Fibroblast of skin of abdomen (primary cell): ENCODE data around the gene C1QTNF8.

Experiments
- DNase-seq: peaks from one replicate; pipeline ENCODE4 v3.0.0-alpha.2; 2013

C1QTNF8 gene

GRCh38 chr16:1042866-1043265 lies 53.2 kb downstream of the C1QTNF8 start:
- DNase-seq: no peak

DNA sequence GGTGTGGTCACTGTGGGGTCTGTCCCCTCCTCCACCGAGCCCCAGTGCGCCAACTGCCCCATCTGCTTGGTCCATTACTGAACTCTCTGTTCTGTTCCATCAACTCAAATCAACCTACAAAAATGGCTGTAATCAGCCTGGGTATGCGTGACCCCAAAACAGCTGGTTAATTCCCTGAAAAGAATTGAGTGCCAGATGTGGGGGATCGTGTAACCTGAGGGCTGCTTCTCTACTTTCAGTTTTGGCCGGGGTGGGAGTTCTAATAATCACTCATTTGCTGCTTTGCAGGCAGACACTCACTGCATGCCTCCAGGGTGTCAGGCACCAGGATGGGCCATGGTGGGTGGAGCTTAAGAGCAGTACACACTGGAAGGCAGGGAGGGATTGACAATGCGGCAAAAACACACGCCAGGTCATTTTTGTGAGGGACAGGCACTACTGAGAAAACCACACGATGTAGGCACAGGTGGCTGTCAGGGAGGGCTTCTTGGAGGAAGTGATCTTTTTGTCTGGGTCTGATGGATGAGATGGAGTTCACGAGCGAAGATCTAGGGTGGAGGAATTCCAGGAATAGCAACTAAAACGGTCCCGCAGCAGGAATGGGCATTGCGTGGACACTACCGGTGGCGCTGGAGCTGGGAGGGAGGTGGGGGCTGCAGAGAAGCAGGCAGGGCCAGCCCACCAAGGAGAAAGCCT lies 53.8 kb downstream of the C1QTNF8 start:
- no peak for DNase-seq

- no peak for DNase-seq
Measured at GRCh38 chr16:1040346-1040745, 55.7 kb downstream of the C1QTNF8 start.

GRCh38 chr16:1039762-1040161 lies 56.3 kb downstream of the C1QTNF8 start:
- DNase-seq: no peak

- DNase-seq: no peak
Measured at GRCh38 chr16:1038932-1039331, 57.1 kb downstream of the C1QTNF8 start.
